ENCODE data around the gene ZNF106. TPM values are rescaled to one million over a fixed set of nuclear protein-coding genes. Genes with fewer than 3 reads are reported as not detected.
A peak's percentile ranks its signal among the peaks of the same experiment; 100 is the strongest.

The ZNF106 gene
- total RNA-seq, 1 donor from 2014 or later: 680 TPM

- Histone ChIP-seq H3K4me3 (no peak overlapping the region), H3K27me3 (ENCODE audit: low read depth) (no peaks in the 10 kb centered on the region), H3K9me3 (replicated peaks) (no peaks in the 10 kb centered on the region), H3K4me1 (peaks cover 77% of the 10 kb centered on the region), H3K36me3 (no peaks in the 10 kb centered on the region), H3K27ac (replicated peaks) (peak overlapping the region; percentile 91)
- TF ChIP-seq CTCF (IDR thresholded peaks at IDR 0.05; ENCODE audit: borderline replicate concordance): no peak
- DNase-seq: no peak
- intact Hi-C loops (cut with micrococcal nuclease): no loop called here
Measured at GRCh38 chr15:42493679-42494078, 2.7 kb upstream of the ZNF106 start.

GRCh38 chr15:42491539-42492225 is 741 bp upstream of the ZNF106 start:
- no peaks in the 10 kb centered on the region for H3K27me3 ChIP-seq (ENCODE audit: low read depth)
- no peak for TF ChIP-seq CTCF (IDR thresholded peaks at IDR 0.05; ENCODE audit: borderline replicate concordance)
- intact Hi-C loops (cut with micrococcal nuclease): no loop called here
- H3K27ac ChIP-seq (replicated peaks): peak overlapping the region; percentile 95
- H3K36me3 ChIP-seq: no peaks in the 10 kb centered on the region
- no peaks in the 10 kb centered on the region for H3K9me3 ChIP-seq (replicated peaks)
- H3K4me3 ChIP-seq: peak overlapping the region; percentile 96
- no peak for DNase-seq
- H3K4me1 ChIP-seq: peaks cover 68% of the 10 kb centered on the region

GRCh38 chr15:42490291-42490670 is 660 bp downstream of the ZNF106 start:
- no peaks in the 10 kb centered on the region for H3K27me3 ChIP-seq (ENCODE audit: low read depth)
- H3K36me3 ChIP-seq: no peaks in the 10 kb centered on the region
- H3K4me3 ChIP-seq: peak overlapping the region; percentile 96
- intact Hi-C loops (cut with micrococcal nuclease): no loop called here
- no peaks in the 10 kb centered on the region for H3K9me3 ChIP-seq (replicated peaks)
- peak overlapping the region; percentile 95 for H3K27ac ChIP-seq (replicated peaks)
- no peak for TF ChIP-seq CTCF (IDR thresholded peaks at IDR 0.05; ENCODE audit: borderline replicate concordance)
- no peak for DNase-seq
- H3K4me1 ChIP-seq: peaks cover 67% of the 10 kb centered on the region

- Histone ChIP-seq H3K4me1 (peaks cover 31% of the 10 kb centered on the region), H3K27ac (replicated peaks) (peak overlapping the region; percentile 32), H3K27me3 (ENCODE audit: low read depth) (no peaks in the 10 kb centered on the region), H3K4me3 (no peak overlapping the region), H3K9me3 (replicated peaks) (peaks cover 15% of the 10 kb centered on the region), H3K36me3 (peaks cover 7% of the 10 kb centered on the region)
- no peak for DNase-seq
- no peak for TF ChIP-seq CTCF (IDR thresholded peaks at IDR 0.05; ENCODE audit: borderline replicate concordance)
- intact Hi-C loops (cut with micrococcal nuclease): no loop called here
Measured at GRCh38 chr15:42483677-42484076, 7.3 kb downstream of the ZNF106 start.

GRCh38 chr15:42482701-42483100 is 8.2 kb downstream of the ZNF106 start:
- Histone ChIP-seq H3K27ac (replicated peaks) (no peak overlapping the region), H3K9me3 (replicated peaks) (peaks cover 15% of the 10 kb centered on the region), H3K4me3 (no peak overlapping the region), H3K27me3 (ENCODE audit: low read depth) (no peaks in the 10 kb centered on the region), H3K4me1 (peaks cover 25% of the 10 kb centered on the region), H3K36me3 (peaks cover 7% of the 10 kb centered on the region)
- TF ChIP-seq CTCF (IDR thresholded peaks at IDR 0.05; ENCODE audit: borderline replicate concordance): no peak
- intact Hi-C loops (cut with micrococcal nuclease): no loop called here
- no peak for DNase-seq

Measured in left ventricle myocardium inferior (tissue), 1 donor.